Ishikawa (cell line): ENCODE data around the gene RPL14.

Experiments
- CEBPB ChIP-seq: IDR thresholded peaks from 2 replicates; pipeline ENCODE4 v1.6.1; 2012
- CREB1 ChIP-seq: IDR thresholded peaks from 2 replicates; pipeline ENCODE4 v1.6.1; 2012; ENCODE audit warnings: low read depth
- EGR1 ChIP-seq: IDR thresholded peaks from 2 replicates; pipeline ENCODE4 v1.6.1; 2012
- EP300 ChIP-seq: IDR thresholded peaks from 2 replicates; pipeline ENCODE4 v1.6.1; 2012; ENCODE audit warnings: borderline replicate concordance
- FOXM1 ChIP-seq: IDR thresholded peaks from 2 replicates; pipeline ENCODE4 v1.6.1; 2012; ENCODE audit warnings: low read depth, borderline replicate concordance
- MAX ChIP-seq: IDR thresholded peaks from 2 replicates; pipeline ENCODE4 v1.6.1; 2012
- NFIC ChIP-seq: IDR thresholded peaks from 2 replicates; pipeline ENCODE4 v1.6.1; 2012
- RAD21 ChIP-seq: IDR thresholded peaks from 2 replicates; pipeline ENCODE4 v1.6.1; 2012; ENCODE audit warnings: low read depth
- REST ChIP-seq: IDR thresholded peaks from 2 replicates; pipeline ENCODE4 v1.6.1; 2012; ENCODE audit warnings: low read depth, mild to moderate bottlenecking
- TAF1 ChIP-seq: IDR thresholded peaks from 2 replicates; pipeline ENCODE4 v1.6.1; 2012; ENCODE audit warnings: low read depth, mild to moderate bottlenecking
- TCF12 ChIP-seq: IDR thresholded peaks from 2 replicates; pipeline ENCODE4 v1.6.1; 2012; ENCODE audit warnings: low read depth
- TEAD4 ChIP-seq: IDR thresholded peaks from 2 replicates; pipeline ENCODE4 v1.6.1; 2012
- USF1 ChIP-seq: IDR thresholded peaks from 2 replicates; pipeline ENCODE4 v1.6.1; 2012
- YY1 ChIP-seq: IDR thresholded peaks from 2 replicates; pipeline ENCODE4 v1.6.1; 2012; ENCODE audit warnings: low read depth
- ZBTB7A ChIP-seq: IDR thresholded peaks from 2 replicates; pipeline ENCODE4 v1.6.1; 2012; ENCODE audit warnings: low read depth

RPL14 gene

DNA sequence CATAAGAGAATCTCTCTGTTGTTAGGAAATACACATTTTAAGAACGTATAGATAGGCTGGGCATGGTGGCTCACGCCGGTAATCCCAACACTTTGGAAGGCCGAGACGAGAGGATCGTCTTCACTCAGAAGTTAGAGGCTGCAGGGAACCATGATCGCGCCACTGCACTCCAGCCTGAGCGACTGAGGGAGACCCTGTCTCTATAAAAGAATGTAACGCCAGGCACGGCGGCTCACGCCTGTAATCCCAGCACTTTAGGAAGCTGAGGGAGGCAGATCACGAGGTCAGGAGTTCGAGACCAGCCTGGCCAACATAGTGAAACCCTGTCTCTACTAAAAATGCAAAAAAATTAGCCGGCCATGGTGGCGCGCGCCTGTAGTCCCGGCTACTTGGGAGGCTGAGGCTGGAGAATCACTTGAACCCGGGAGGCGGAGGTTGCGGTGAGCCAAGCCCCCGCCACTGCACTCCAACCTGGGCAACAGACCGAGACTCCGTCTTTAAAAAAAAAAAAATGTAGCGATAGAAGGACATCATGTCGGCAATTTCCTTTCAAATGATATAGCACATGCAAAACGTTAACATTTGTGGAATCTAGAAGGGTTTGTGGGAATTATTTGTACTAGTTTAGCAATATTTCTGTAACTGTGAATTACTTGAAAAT, 730 bp upstream of the RPL14 start:
- TF ChIP-seq RAD21 (no peak), MAX (no peak), TEAD4 (no peak), YY1 (no peak), FOXM1 (no peak), REST (no peak), CEBPB (no peak), USF1 (no peak)

GRCh38 chr3:40458473-40458872, 1.3 kb downstream of the RPL14 start:
- TF ChIP-seq EGR1 (no peak), CEBPB (no peak), MAX (no peak)

DNA sequence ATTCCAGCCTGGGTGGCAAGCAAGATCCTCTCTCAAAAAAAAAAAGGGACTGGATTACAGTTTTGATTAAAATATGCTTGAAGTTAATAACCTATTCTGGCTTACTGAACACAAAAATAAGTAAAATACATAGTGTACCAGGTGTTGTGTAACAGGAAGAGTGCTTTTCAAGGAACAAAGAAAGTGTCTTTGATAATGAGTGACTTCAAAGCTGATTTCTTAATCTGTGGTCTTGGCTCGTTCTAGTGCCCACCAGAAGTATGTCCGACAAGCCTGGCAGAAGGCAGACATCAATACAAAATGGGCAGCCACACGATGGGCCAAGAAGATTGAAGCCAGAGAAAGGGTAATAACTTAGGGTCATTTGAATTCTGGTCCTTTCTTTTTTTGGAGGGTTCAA, 4.0 kb downstream of the RPL14 start:
- no peak for TF ChIP-seq EP300
- no peak for TF ChIP-seq TCF12
- TF ChIP-seq CREB1, result no peak
- no peak for TF ChIP-seq YY1
- no peak for TF ChIP-seq TAF1
- TF ChIP-seq EGR1, result no peak
- TF ChIP-seq ZBTB7A, result no peak
- no peak for TF ChIP-seq USF1
- TF ChIP-seq MAX, result no peak
- no peak for TF ChIP-seq CEBPB
- TF ChIP-seq NFIC, result no peak
- no peak for TF ChIP-seq RAD21
- no peak for TF ChIP-seq REST
- no peak for TF ChIP-seq TEAD4
- no peak for TF ChIP-seq FOXM1

DNA sequence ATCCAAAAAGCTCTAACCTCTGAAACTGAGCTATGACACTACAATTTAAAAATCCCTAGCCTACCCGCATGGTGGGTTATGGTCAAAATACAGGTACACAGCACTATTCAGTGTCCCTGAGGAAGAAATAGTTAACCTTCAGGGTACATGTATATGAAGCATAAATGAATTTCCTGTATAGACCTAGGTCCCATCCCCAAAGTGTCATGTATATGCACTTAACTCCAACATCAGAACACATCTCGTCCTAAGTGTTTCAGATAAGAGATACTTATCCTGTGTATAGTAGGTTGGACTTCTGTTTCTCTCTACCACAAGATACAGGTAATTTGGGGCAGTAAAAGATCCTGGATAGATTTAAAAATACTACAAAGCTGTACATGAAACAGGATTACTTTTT, 6.4 kb downstream of the RPL14 start:
- TF ChIP-seq USF1 (no peak), EP300 (no peak), CEBPB (no peak), TAF1 (no peak)

- no peak for TF ChIP-seq NFIC
- no peak for TF ChIP-seq MAX
- no peak for TF ChIP-seq TEAD4
- no peak for TF ChIP-seq EGR1
- TF ChIP-seq EP300, result no peak
- TF ChIP-seq ZBTB7A, result no peak
- TF ChIP-seq REST, result no peak
- TF ChIP-seq YY1, result no peak
Observed at GRCh38 chr3:40464339-40465110, 7.4 kb downstream of the RPL14 start.
